ENCODE measurements around the gene ANO2.

The ANO2 gene

DNA sequence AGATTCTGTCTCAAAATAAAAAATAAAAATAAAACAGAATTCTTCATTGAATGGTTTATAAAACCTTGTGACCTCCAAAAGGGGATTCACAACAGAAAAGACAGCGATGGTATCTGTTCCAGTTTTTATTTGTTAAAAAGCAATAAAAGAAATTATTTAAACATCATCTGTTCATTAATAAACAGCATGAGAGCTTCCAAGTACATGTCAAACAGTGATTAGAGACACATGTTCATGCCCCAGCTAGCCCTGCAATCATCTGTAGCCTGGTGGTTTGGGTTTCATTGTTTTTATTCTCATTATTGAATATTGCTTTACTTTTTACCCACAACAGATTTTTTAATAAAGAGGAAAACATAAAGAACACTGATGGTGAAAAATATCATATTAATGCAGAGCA, 173.3 kb downstream of the ANO2 start:
- no peak for DNase-seq

- no peak for DNase-seq
Measured at GRCh38 chr12:5770727-5771126, 174.3 kb downstream of the ANO2 start.

DNA sequence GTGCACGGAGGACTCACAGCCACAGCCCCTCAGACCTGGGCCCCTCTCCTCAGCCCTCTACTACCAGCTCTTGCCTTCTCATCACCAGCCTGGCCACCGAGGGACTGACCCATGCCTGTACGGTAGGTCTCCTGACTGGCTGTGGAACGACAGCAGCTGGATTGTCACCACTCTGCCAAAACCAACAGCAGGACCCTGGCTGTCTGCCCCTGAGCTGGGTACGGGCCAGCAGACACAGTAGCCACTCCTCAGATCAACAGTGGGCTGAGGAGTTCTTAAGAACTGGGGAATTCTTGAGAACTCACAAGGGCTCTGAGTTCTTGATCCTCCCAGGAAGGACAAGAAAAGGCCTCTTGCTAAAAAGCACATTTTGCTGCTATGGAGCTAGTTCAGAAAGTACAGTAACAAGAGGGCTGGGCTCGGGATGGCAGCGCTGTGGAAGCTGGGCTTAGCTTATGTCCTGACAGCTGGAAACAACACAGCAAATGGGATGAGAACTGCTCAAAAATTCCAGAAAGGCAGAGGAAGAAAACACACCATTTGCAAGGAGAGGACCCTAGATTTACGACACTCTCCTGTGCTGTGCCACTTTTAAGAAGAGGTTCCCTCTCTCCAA, 176.4 kb downstream of the ANO2 start:
- DNase-seq, result no peak

- no peak for DNase-seq
Measured at GRCh38 chr12:5768171-5768570, 176.9 kb downstream of the ANO2 start.

DNA sequence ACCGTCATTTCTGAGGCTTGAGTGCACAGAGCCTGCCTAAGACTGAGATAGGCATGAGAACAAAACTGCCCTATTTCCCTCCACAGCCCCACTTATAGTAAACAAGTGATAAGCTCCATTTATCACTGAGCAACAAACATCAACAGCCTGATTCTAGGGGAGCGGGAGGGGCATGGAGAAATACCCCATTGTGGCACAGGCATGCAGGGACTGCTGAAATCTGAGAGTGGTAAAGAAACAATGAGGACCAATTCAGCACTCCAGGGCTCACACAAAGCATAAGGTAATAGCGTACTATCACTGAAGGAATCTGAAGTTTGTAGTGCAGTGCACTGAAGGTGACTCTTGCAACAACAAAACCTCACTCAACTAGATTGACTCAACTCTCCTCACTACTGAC, 186.7 kb downstream of the ANO2 start:
- DNase-seq, result no peak

GRCh38 chr12:5756338-5756842, 188.7 kb downstream of the ANO2 start:
- no peak for DNase-seq

GRCh38 chr12:5748027-5748426, 197.0 kb downstream of the ANO2 start:
- no peak for DNase-seq

DNA sequence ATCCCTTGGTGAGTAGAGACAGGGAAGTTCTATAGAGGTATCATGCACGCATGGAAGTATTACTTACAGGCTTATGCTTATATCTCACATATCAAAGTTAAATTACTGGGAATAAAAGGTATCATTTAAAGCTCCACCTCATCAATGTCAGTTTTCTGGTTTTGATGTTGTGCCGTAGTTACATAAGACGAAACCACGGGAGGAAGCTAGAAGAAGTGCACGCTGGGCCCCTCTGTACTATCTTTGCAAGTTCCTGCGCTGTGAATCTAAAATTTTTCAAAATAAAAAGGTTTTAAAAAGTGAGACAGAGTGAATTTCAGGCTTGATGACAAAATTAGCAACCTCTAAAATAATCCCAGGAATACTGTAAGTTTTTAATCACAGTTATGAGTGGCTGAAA, 198.1 kb downstream of the ANO2 start:
- DNase-seq, result no peak

- DNase-seq, result no peak
Measured at GRCh38 chr12:5746036-5746908, 198.8 kb downstream of the ANO2 start.

GRCh38 chr12:5745251-5745888, 199.7 kb downstream of the ANO2 start:
- DNase-seq, result peak; percentile 67

DNA sequence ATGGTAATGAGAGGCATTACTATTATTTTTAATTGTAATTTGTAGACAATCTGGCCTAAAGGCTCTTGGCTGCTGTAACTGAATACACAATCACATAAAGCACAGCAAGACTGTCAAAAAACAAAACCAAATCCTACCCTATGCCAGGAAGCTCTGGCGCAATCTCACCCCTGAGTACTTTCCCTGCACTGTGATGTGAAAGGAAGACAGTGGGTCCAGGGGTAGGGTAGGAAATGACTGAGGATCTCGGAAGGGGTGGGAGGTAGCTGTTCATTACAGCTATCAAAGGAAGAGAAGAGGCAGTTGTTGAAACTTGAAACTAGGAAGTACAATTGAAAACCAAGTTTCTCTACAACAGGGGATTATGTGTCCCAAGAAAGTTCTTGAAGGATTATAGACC, 202.8 kb downstream of the ANO2 start:
- DNase-seq, result no peak

GRCh38 chr12:5739917-5740316, 205.1 kb downstream of the ANO2 start:
- no peak for DNase-seq

GRCh38 chr12:5737778-5738177, 207.3 kb downstream of the ANO2 start:
- DNase-seq, result no peak

DNA sequence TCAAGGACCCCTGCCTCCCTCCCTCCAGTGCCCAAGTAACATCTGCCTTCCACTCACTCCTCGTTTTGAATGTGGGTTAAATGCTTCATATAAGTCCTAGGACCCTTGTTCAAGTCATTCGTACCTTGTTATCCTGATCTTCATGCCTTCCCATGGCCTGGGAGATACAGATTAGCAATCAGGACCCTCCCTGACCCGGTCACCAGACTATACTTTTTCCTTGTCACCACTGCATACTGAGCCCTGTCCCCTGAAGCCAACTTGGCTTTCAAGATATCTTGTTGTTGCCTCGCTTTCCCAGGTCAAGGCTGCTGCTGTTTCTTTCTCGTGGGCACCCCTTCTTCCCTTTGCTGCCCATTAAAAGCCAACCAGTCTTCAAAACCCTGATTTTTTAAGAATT, 208.5 kb downstream of the ANO2 start:
- DNase-seq, result no peak

GRCh38 chr12:5736016-5736415, 209.0 kb downstream of the ANO2 start:
- DNase-seq, result no peak

DNA sequence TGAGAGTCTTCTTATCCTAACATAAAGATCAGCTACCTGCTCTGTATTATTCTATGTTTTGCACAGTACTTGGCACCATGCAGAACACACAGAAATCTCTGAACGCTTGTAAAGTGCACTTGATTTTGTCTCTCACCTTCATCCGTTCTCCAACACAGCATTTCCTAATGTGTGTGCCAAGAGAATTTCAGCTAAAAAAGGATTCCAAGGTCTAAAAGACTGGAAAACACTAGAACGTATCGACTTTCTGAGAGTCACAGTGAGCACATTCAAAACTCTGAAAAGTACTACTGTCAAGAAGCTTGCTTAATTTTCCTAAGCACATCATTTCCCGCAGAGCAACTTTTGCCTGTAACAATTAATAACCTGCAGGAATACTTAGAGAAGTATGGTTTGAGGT, 211.1 kb downstream of the ANO2 start:
- DNase-seq, result no peak

DNA sequence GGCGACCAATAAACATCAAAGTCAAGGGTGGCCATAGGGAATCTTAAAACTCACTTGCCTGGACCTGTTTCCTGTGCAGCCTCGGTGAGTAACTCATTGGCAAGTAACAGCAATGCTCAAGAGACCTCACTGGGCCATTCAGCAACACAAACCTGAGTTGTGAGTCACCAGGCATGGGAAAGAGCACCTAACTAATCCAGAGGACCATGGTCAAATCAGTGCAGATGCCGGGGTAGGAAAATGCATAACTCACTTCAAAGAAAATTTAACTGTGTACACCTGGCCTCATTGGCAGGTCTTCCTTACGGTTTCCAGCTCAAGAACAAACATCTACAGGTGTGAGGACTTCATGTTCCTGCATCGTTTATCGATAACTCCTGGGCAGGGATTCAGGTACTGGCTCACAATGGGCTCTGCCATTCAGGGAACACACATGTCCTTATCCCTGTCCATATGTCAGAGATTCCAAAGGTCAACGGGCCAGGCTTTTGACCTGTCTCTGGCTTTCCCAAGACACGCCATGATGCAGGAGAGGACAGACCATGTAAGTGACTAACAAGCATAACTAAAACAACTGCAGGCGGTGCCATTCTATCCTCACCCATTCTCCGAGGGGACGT, 211.8 kb downstream of the ANO2 start:
- no peak for DNase-seq

GRCh38 chr12:5730962-5731361, 214.1 kb downstream of the ANO2 start:
- no peak for DNase-seq

- DNase-seq, result no peak
Measured at GRCh38 chr12:5723711-5724252, 221.3 kb downstream of the ANO2 start.

DNA sequence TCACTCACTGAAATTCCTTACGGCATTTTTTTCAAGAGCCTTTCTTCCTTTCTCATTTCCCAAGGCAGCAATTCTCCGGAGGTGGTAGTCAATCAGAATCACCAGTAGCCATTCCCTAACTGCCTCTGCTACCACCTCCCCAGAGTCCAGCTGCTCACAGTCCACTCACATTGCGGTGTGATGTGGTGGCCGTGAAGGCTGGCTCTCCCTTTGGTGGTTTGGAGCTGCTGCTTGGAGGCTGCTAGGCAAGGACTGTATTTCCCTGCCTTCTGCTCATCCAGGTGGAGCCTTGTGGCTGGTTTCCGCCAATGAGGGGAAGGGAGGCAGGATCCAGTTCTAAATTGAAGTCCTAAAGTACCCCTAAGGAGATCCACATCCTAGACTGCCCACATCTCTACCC, 222.0 kb downstream of the ANO2 start:
- no peak for DNase-seq

- DNase-seq, result no peak
Measured at GRCh38 chr12:5720381-5721005, 224.6 kb downstream of the ANO2 start.

- DNase-seq, result no peak
Measured at GRCh38 chr12:5718680-5719079, 226.4 kb downstream of the ANO2 start.

GRCh38 chr12:5718073-5718472, 227.0 kb downstream of the ANO2 start:
- DNase-seq, result no peak

Measured in activated CD4-positive, alpha-beta T cell treated with anti-CD3 and anti-CD28 coated beads, Interleukin-10, Interleukin-2, amounts not matched to agents 100 ng/mL and 50 ng/mL, durations not matched to agents 16 hours and 8 hours (primary cell).